HepG2 (cell line): Measurements from ENCODE around the gene LIFR. TPM values are rescaled to one million over a fixed set of nuclear protein-coding genes. Genes with fewer than 3 reads are reported as not detected.

Experiments
- ATAC-seq: fragments of 200-7000 bp; cut with Tn5 transposase; 3 replicates; pipeline ENCODE4 v1.9.1; 2020; ENCODE audit warnings: mild to moderate bottlenecking, moderate library complexity
- BruUV-seq: library from RNA; stranded (reverse); fragments of 400-500 nt; replicated peaks from 2 replicates; lab custom pipeline; 2021; lab: Mats Ljungman, UMichigan
- CTCF ChIA-PET: fragments of 300-600 bp; formaldehyde crosslinking; extraction: SDS; loops from one replicate; lab custom pipeline; 2021; ENCODE audit warnings: low total read pairs, inconsistent platforms, low intra/inter-chr PET ratio; lab: Yijun Ruan, JAX
- POLR2A ChIA-PET: fragments of 350-600 bp; sonication (Branson Sonifier 250); formaldehyde crosslinking; loops from one replicate; lab custom pipeline; 2020; ENCODE audit warnings: antibody characterized with exemption, inconsistent platforms; lab: Yijun Ruan, JAX
- DNase-seq: peaks from one replicate; pipeline ENCODE4 v3.0.0-alpha.2; 2015; ENCODE audit warnings: low spot score
- FAIRE-seq: peaks from 3 replicates; lab custom pipeline; 2011; peaks lifted over from hg19 to GRCh38; lab: Jason Lieb, UNC
- H2AFZ ChIP-seq: one replicate; pipeline ENCODE4 v1.6.1; 2011; ENCODE audit warnings: low read length, inconsistent platforms
- H3K27ac ChIP-seq: fragments of 300-600 bp; 3 replicates; pipeline ENCODE4 v1.8.0; 2011; ENCODE audit warnings: mixed run types, mild to moderate bottlenecking, mixed read lengths, low read length, inconsistent platforms; ENCODE audit not compliant: insufficient read depth; ENCODE audit errors: extremely low read length
- H3K27me3 ChIP-seq, 2 experiments: fragments of 200-600 bp in 1 of 2; 2 replicates in 1 of 2; 3 replicates in 1 of 2; pipeline versions ENCODE4 v1.6.0 to v1.8.0; 2011; ENCODE audit warnings: low read length in 2 of 2, mild to moderate bottlenecking in 2 of 2, moderate library complexity in 2 of 2, inconsistent platforms in 1 of 2; ENCODE audit not compliant: insufficient read depth in 2 of 2, control insufficient read depth in 1 of 2
- H3K36me3 ChIP-seq, 2 experiments: fragments of 200-600 bp in 1 of 2; replicated peaks in 1 of 2; 2 replicates in 1 of 2; 3 replicates in 1 of 2; pipeline versions ENCODE4 v1.5.1 to v1.8.0; 2011; ENCODE audit warnings: low read length in 2 of 2, inconsistent platforms in 1 of 2; ENCODE audit not compliant: insufficient read depth in 2 of 2, control insufficient read depth in 1 of 2
- H3K4me1 ChIP-seq: 2 replicates; pipeline ENCODE4 v1.5.1; 2012; ENCODE audit warnings: low read length, inconsistent platforms; ENCODE audit not compliant: insufficient read depth
- H3K4me2 ChIP-seq: 2 replicates; pipeline ENCODE4 v1.6.0; 2011; ENCODE audit warnings: low read depth, low read length, inconsistent platforms
- H3K4me3 ChIP-seq, 3 experiments: fragments of 200-600 bp in 1 of 3; sonication (generic), shearing (Covaris generic) in 1 of 3; replicated peaks in 1 of 3; 2 replicates each; pipeline ENCODE4 v1.5.1; 2011 to 2016; ENCODE audit warnings: low read length in 3 of 3, inconsistent platforms in 2 of 3, low read depth in 2 of 3, mild to moderate bottlenecking in 2 of 3, control low read depth in 1 of 3, mixed read lengths in 1 of 3; ENCODE audit not compliant: insufficient read depth in 1 of 3
- H3K79me2 ChIP-seq: one replicate; pipeline ENCODE4 v1.6.1; 2011; ENCODE audit warnings: low read length, inconsistent platforms; ENCODE audit not compliant: insufficient read depth
- H3K9ac ChIP-seq: 2 replicates; pipeline ENCODE4 v1.6.0; 2011; ENCODE audit warnings: mild to moderate bottlenecking, low read depth, low read length, inconsistent platforms; ENCODE audit not compliant: insufficient read depth
- H3K9me3 ChIP-seq: 2 replicates; pipeline ENCODE4 v1.5.1; 2012; ENCODE audit warnings: mild to moderate bottlenecking, low read length
- H4K20me1 ChIP-seq: 2 replicates; pipeline ENCODE4 v1.6.0; 2011; ENCODE audit warnings: inconsistent platforms, mild to moderate bottlenecking, low read length, moderate library complexity; ENCODE audit not compliant: insufficient read depth
- ATM ChIP-seq: fragments of 450-650 bp; IDR thresholded peaks from 2 replicates; pipeline ENCODE4 v1.7.1; 2017; ENCODE audit warnings: mild to moderate bottlenecking, borderline replicate concordance
- BCL6 ChIP-seq: IDR thresholded peaks from 2 replicates; pipeline ENCODE4 v1.6.1; 2016; ENCODE audit warnings: missing genetic modification reagents, missing compliant biosample characterization
- CAMTA2 ChIP-seq: sonication (generic); formaldehyde crosslinking; IDR thresholded peaks from 2 replicates; pipeline ENCODE4 v1.4.0; 2020; ENCODE audit warnings: mild to moderate bottlenecking, missing genetic modification reagents, borderline replicate concordance
- CC2D1A ChIP-seq: sonication (generic); formaldehyde crosslinking; IDR thresholded peaks from 2 replicates; pipeline ENCODE4 v1.8.1; 2023; ENCODE audit warnings: mild to moderate bottlenecking, missing genetic modification reagents
- CENPT ChIP-seq: sonication (generic); formaldehyde crosslinking; IDR thresholded peaks from 2 replicates; pipeline ENCODE4 v1.8.0; 2022; ENCODE audit warnings: low read depth, mild to moderate bottlenecking, moderate library complexity, missing genetic modification reagents
- ESRRA ChIP-seq: sonication (generic); formaldehyde crosslinking; IDR thresholded peaks from 2 replicates; pipeline ENCODE4 v1.5.1; 2020; ENCODE audit warnings: mild to moderate bottlenecking, low read depth, missing genetic modification reagents
- NAIF1 ChIP-seq: sonication (generic); formaldehyde crosslinking; IDR thresholded peaks from 2 replicates; pipeline ENCODE4 v1.5.0; 2020; ENCODE audit warnings: mild to moderate bottlenecking, missing genetic modification reagents, borderline replicate concordance
- PTBP1 ChIP-seq: fragments of 200-400 bp; formaldehyde crosslinking; IDR thresholded peaks from 2 replicates; pipeline ENCODE4 v1.6.1; 2018; ENCODE audit warnings: low read length, low read depth; ENCODE audit not compliant: poor library complexity, severe bottlenecking
- TGIF2 ChIP-seq: IDR thresholded peaks from 2 replicates; pipeline ENCODE4 v1.6.1; 2016; ENCODE audit warnings: control low read depth, missing compliant biosample characterization
- THAP11 ChIP-seq: IDR thresholded peaks from 2 replicates; pipeline ENCODE4 v1.6.1; 2016; ENCODE audit warnings: missing biosample characterization, missing genetic modification reagents
- ZFAT ChIP-seq: sonication (generic); formaldehyde crosslinking; conservative IDR thresholded peaks from 2 replicates; pipeline ENCODE4 v1.8.1; 2023; ENCODE audit warnings: missing genetic modification reagents, inconsistent platforms
- ZNF546 ChIP-seq: sonication (generic); formaldehyde crosslinking; conservative IDR thresholded peaks from 2 replicates; pipeline ENCODE4 v1.8.1; 2023; ENCODE audit warnings: mild to moderate bottlenecking, missing genetic modification reagents
- WGBS: methylation state at CpG from one replicate; pipeline ENCODE4 v1.1.6; 2017; ENCODE audit warnings: low lambda C conversion rate; 5-methylcytosine and 5-hydroxymethylcytosine counted together
- in situ Hi-C: cut with HindIII; loops from 2 replicates; pipeline ENCODE4 v1.10.0; 2017; ENCODE audit warnings: low pct_unique_long_range_greater_than_20kb; ENCODE audit not compliant: extremely low pct_ligation_motif_present
- intact Hi-C: fragments of 100-400 bp; cut with micrococcal nuclease; formaldehyde crosslinking; loops from one replicate; pipeline ENCODE4 v1.10.0; 2022; ENCODE audit not compliant: unreplicated experiment
- polyA plus RNA-seq, 8 experiments: library from polyadenylated mRNA; depleted of rRNA in 3 of 8; stranded (reverse) in 7 of 8; unstranded in 1 of 8; fragments of >200 nt; fragmentation: Illumina TruSeq in 4 of 8; extraction: Trizol in 4 of 8; gene quantifications; 2 replicates each; pipeline versions ENCODE4 v1.2.1 to v1.2.3, GENCODE V29; 2011 to 2016; ENCODE audit warnings: low read depth in 4 of 8, missing spikeins in 1 of 8, mixed read lengths in 1 of 8; ENCODE audit not compliant: insufficient read depth in 1 of 8
- total RNA-seq, 5 experiments: library from RNA; depleted of rRNA; stranded (reverse); fragments of >200 nt; fragmentation: Illumina TruSeq; extraction: Trizol; gene quantifications; 2 replicates each; pipeline ENCODE4 v1.2.3, GENCODE V29; 2016; ENCODE audit warnings: low read depth in 1 of 5
- TF ChIP-seq, protein P1 (sequence below): sonication (generic); formaldehyde crosslinking; IDR thresholded peaks from 2 replicates; pipeline ENCODE4 v1.4.0; 2020; ENCODE audit warnings: mild to moderate bottlenecking, missing genetic modification reagents

Gene LIFR
- total and polyA plus RNA-seq, 2 of the 13 experiments (the other 11 are each of a cell fraction or from before 2014, with no cell fraction given): 6.3 to 25.2 TPM

DNA sequence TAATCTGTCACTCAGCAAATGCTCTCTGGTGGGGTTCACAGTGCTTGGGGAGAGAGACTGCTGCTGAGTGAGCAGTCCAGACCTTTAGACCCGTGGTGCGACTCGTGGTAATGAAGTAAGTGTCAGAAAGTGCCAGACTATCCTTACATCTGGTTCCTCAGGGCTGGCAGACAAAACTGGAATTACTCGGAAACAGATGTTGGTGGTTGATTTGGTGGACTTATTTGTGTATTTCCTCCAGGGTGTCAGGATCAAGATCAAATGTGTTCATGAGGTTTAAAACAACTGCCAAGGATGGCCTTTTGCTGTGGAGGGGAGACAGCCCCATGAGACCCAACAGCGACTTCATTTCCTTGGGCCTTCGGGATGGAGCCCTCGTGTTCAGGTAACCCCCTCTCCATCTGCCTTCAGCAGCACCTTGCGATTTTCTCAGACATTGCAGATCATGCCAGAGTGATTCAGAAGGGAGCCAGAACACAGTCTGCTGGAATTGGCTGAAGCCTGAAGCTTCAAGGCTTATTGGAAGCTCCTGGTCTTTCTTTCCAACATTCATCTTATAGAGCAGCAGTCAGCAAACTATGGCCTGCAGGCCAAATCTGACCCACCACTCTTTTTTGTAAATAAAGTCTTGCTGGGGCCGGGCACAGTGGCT, 105.2 kb downstream of the LIFR start:
- ChIA-PET CTCF (no interaction called here), POLR2A (no interaction called here)
- H3K4me3 ChIP-seq: no peak overlapping the region
- no peak overlapping the region for H3K4me2 ChIP-seq
- no peaks in the 10 kb centered on the region for H3K36me3 ChIP-seq
- no peaks in the 10 kb centered on the region for H3K4me1 ChIP-seq
- no peak overlapping the region for H3K9ac ChIP-seq
- in situ Hi-C loops: no loop called here
- H3K79me2 ChIP-seq: no peaks in the 10 kb centered on the region
- BruUV-seq: no TSS peak
- FAIRE-seq (no peak), DNase-seq (no peak), ATAC-seq (no peak)
- H2AFZ ChIP-seq: no peak overlapping the region
- H3K9me3 ChIP-seq: no peaks in the 10 kb centered on the region
- peaks cover 2 to 39% of the 10 kb centered on the region in 2 experiments; a peak in 3 of 5 replicates for H3K27me3 ChIP-seq
- TF ChIP-seq BCL6: no peak
- TF ChIP-seq ESRRA (CRISPR knock-in tag): no peak
- no peak for TF ChIP-seq ZFAT (CRISPR knock-in tag)
- TF ChIP-seq ZNF546 (CRISPR knock-in tag): no peak
- TF ChIP-seq TGIF2: no peak
- no peak for TF ChIP-seq NAIF1
- TF ChIP-seq PTBP1: no peak
- TF ChIP-seq THAP11 (CRISPR knock-in tag): no peak
- TF ChIP-seq, protein P1, sequence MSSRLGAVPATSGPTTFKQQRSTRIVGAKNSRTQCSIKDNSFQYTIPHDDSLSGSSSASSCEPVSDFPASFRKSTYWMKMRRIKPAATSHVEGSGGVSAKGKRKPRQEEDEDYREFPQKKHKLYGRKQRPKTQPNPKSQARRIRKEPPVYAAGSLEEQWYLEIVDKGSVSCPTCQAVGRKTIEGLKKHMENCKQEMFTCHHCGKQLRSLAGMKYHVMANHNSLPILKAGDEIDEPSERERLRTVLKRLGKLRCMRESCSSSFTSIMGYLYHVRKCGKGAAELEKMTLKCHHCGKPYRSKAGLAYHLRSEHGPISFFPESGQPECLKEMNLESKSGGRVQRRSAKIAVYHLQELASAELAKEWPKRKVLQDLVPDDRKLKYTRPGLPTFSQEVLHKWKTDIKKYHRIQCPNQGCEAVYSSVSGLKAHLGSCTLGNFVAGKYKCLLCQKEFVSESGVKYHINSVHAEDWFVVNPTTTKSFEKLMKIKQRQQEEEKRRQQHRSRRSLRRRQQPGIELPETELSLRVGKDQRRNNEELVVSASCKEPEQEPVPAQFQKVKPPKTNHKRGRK: no peak
- TF ChIP-seq CENPT (CRISPR knock-in tag): no peak
- TF ChIP-seq ATM: no peak
- no peak for TF ChIP-seq CAMTA2 (CRISPR knock-in tag)
- no peak for TF ChIP-seq CC2D1A
- H4K20me1 ChIP-seq: no peaks in the 10 kb centered on the region
- 42% methylated on average over 9 of the region's 9 CpGs for WGBS
- H3K27ac ChIP-seq: no peak overlapping the region
- intact Hi-C loops: no loop called here
